A549 (cell line): Measurements from ENCODE around the gene SLC22A31. TPM values are rescaled to one million over a fixed set of nuclear protein-coding genes. Genes with fewer than 3 reads are reported as not detected.

Source experiments
- ATAC-seq, 2 experiments: fragments of 200-7000 bp in 1 of 2; fragments of >200 bp in 1 of 2; cut with Nextera tagmentation in 1 of 2; cut with Tn5 transposase in 1 of 2; 3 replicates each; pipeline versions ENCODE4 v1.8.0 to v1.9.1; 2018 to 2020; ENCODE audit warnings: mild to moderate bottlenecking in 1 of 2, moderate library complexity in 1 of 2
- CTCF ChIA-PET: fragments of 300-600 bp; sonication (Branson Sonifier 250); formaldehyde crosslinking; extraction: SDS; loops from one replicate; lab custom pipeline; 2021; ENCODE audit warnings: antibody characterized with exemption, inconsistent platforms; lab: Yijun Ruan, JAX
- POLR2A ChIA-PET: fragments of 350-600 bp; formaldehyde crosslinking; extraction: SDS; loops from one replicate; lab custom pipeline; 2021; ENCODE audit warnings: antibody characterized with exemption, inconsistent platforms; lab: Yijun Ruan, JAX
- DNase-seq, 2 experiments: peaks; one replicate each; pipeline versions ENCODE4 v3.0.0 to v3.0.0-alpha.2; 2011 to 2016; ENCODE audit warnings: low read depth in 1 of 2, low spot score in 1 of 2
- FAIRE-seq: peaks from 2 replicates; lab custom pipeline; 2011; peaks lifted over from hg19 to GRCh38; lab: Jason Lieb, UNC
- H3K27ac ChIP-seq, 2 experiments: fragments of >200 bp; sonication (Bioruptor Twin); formaldehyde crosslinking; 3 replicates each; pipeline ENCODE4 v1.5.1; 2016 to 2017
- H3K4me1 ChIP-seq: fragments of >200 bp; sonication (Bioruptor Twin); formaldehyde crosslinking; 3 replicates; pipeline ENCODE4 v1.6.1; 2016
- H3K4me2 ChIP-seq: fragments of >200 bp; sonication (Bioruptor Twin); formaldehyde crosslinking; 3 replicates; pipeline ENCODE4 v1.6.1; 2016
- H3K4me3 ChIP-seq: fragments of >200 bp; sonication (Bioruptor Twin); formaldehyde crosslinking; 3 replicates; pipeline ENCODE4 v1.5.1; 2016
- H3K9me3 ChIP-seq: fragments of >200 bp; sonication (Bioruptor Twin); formaldehyde crosslinking; 3 replicates; pipeline ENCODE4 v1.6.1; 2016
- ATOH8 ChIP-seq: fragments of 250-450 bp; sonication (Bioruptor Pico); IDR thresholded peaks from 2 replicates; pipeline ENCODE4 v1.5.0; 2020; ENCODE audit warnings: low read depth, mild to moderate bottlenecking, moderate library complexity
- BCL3 ChIP-seq: fragments of >200 bp; sonication (Bioruptor Twin); formaldehyde crosslinking; IDR thresholded peaks from 3 replicates; pipeline ENCODE4 v1.6.1; 2016
- BHLHE40 ChIP-seq: IDR thresholded peaks from 2 replicates; pipeline ENCODE4 v1.6.1; 2012; ENCODE audit warnings: low read depth, low read length, inconsistent platforms
- FOSB ChIP-seq: fragments of 250-450 bp; sonication (Bioruptor Pico); IDR thresholded peaks from 2 replicates; pipeline ENCODE4 v1.5.0; 2020; ENCODE audit warnings: mild to moderate bottlenecking, moderate library complexity
- GATA3 ChIP-seq: IDR thresholded peaks from 2 replicates; pipeline ENCODE4 v1.6.1; 2012; ENCODE audit warnings: borderline replicate concordance
- HEYL ChIP-seq: fragments of 250-450 bp; sonication (Bioruptor Pico); IDR thresholded peaks from 2 replicates; pipeline ENCODE4 v1.8.0; 2021; ENCODE audit warnings: mild to moderate bottlenecking, moderate library complexity
- HOXA7 ChIP-seq: fragments of 250-450 bp; sonication (Bioruptor Pico); IDR thresholded peaks from 2 replicates; pipeline ENCODE4 v1.5.0; 2020; ENCODE audit warnings: mild to moderate bottlenecking, moderate library complexity
- HOXB13 ChIP-seq: fragments of 250-450 bp; sonication (Bioruptor Pico); IDR thresholded peaks from 2 replicates; pipeline ENCODE4 v1.5.0; 2020; ENCODE audit warnings: low read depth, mild to moderate bottlenecking, moderate library complexity
- HOXB5 ChIP-seq: fragments of 250-450 bp; sonication (Bioruptor Pico); IDR thresholded peaks from 2 replicates; pipeline ENCODE4 v1.5.0; 2020; ENCODE audit warnings: mild to moderate bottlenecking, moderate library complexity
- JUN ChIP-seq, 2 experiments: fragments of >200 bp; sonication (Bioruptor Twin); formaldehyde crosslinking; IDR thresholded peaks; 2 replicates in 1 of 2; 3 replicates in 1 of 2; pipeline ENCODE4 v1.6.1; 2016 to 2017
- KDM1A ChIP-seq: fragments of 200-600 bp; sonication (generic); IDR thresholded peaks from 2 replicates; pipeline ENCODE4 v1.6.1; 2016; ENCODE audit warnings: low read depth, mild to moderate bottlenecking
- MAFK ChIP-seq: fragments of 450-650 bp; IDR thresholded peaks from 2 replicates; pipeline ENCODE4 v1.6.1; 2014; ENCODE audit not compliant: partially characterized antibody
- MAZ ChIP-seq: fragments of 150-350 bp; IDR thresholded peaks from 2 replicates; pipeline ENCODE4 v1.6.1; 2014; ENCODE audit warnings: antibody characterized with exemption, low read depth, low read length, borderline replicate concordance
- NPAS2 ChIP-seq: fragments of 250-450 bp; sonication (Bioruptor Pico); IDR thresholded peaks from 2 replicates; pipeline ENCODE4 v1.8.0; 2022; ENCODE audit warnings: mild to moderate bottlenecking, moderate library complexity, borderline replicate concordance
- PBX3 ChIP-seq: IDR thresholded peaks from 2 replicates; pipeline ENCODE4 v1.6.1; 2012
- PHF8 ChIP-seq: fragments of 200-600 bp; sonication (generic); IDR thresholded peaks from 2 replicates; pipeline ENCODE4 v1.6.1; 2016; ENCODE audit warnings: low read depth, mild to moderate bottlenecking, antibody characterized with exemption, moderate library complexity, borderline replicate concordance
- POLR2A ChIP-seq: IDR thresholded peaks from 2 replicates; pipeline ENCODE4 v1.6.1; 2012; ENCODE audit warnings: mild to moderate bottlenecking, low read length
- POLR2AphosphoS2 ChIP-seq: conservative IDR thresholded peaks from 2 replicates; pipeline ENCODE4 v1.6.1; 2012; ENCODE audit warnings: low read length, improper control_type of control experiment, inconsistent platforms
- RNF2 ChIP-seq: fragments of 200-600 bp; sonication (generic); IDR thresholded peaks from 2 replicates; pipeline ENCODE4 v1.6.1; 2016; ENCODE audit warnings: low read depth, mild to moderate bottlenecking, antibody characterized with exemption, moderate library complexity, borderline replicate concordance
- SMC3 ChIP-seq: fragments of >200 bp; sonication (Bioruptor Twin); formaldehyde crosslinking; IDR thresholded peaks from 3 replicates; pipeline ENCODE4 v1.6.1; 2018; ENCODE audit warnings: inconsistent platforms
- SREBF2 ChIP-seq: fragments of 450-650 bp; IDR thresholded peaks from 2 replicates; pipeline ENCODE4 v1.6.1; 2014; ENCODE audit warnings: mild to moderate bottlenecking, moderate library complexity
- TFCP2L1 ChIP-seq: fragments of 250-450 bp; sonication (Bioruptor Pico); IDR thresholded peaks from 2 replicates; pipeline ENCODE4 v1.5.0; 2021; ENCODE audit warnings: mild to moderate bottlenecking
- ZSCAN20 ChIP-seq: fragments of 250-450 bp; sonication (Bioruptor Pico); IDR thresholded peaks from 2 replicates; pipeline ENCODE4 v1.8.0; 2022; ENCODE audit warnings: mild to moderate bottlenecking, moderate library complexity
- WGBS: methylation state at CpG from one replicate; pipeline ENCODE4 v1.1.6; 2017; ENCODE audit errors: missing lambda C conversion rate; 5-methylcytosine and 5-hydroxymethylcytosine counted together
- polyA plus RNA-seq, 4 experiments: library from polyadenylated mRNA; depleted of rRNA in 3 of 4; stranded (reverse); fragments of >200 nt; fragmentation: RNase III in 1 of 4; extraction: RNeasy Plus Mini Kit Qiagen cat#74134 plus additional on column Dnase treatment in 1 of 4; gene quantifications; 2 replicates in 3 of 4; 3 replicates in 1 of 4; pipeline ENCODE4 v1.2.3, GENCODE V29; 2011 to 2017
- TF ChIP-seq, protein P1 (sequence below): fragments of >200 bp; sonication (Bioruptor Twin); formaldehyde crosslinking; IDR thresholded peaks from 3 replicates; pipeline ENCODE4 v1.5.1; 2016
- TF ChIP-seq, protein P2 (sequence below): IDR thresholded peaks from 2 replicates; pipeline ENCODE4 v1.6.1; 2012

Gene SLC22A31
- polyA plus RNA-seq, 2 of the 4 experiments (the other 2 are of a cell fraction): 0.36 to 0.77 TPM

- Histone ChIP-seq H3K27ac (no peak overlapping the region), H3K4me1 (peaks cover 8% of the 10 kb centered on the region), H3K9me3 (peaks cover 5% of the 10 kb centered on the region; the same call in 1 of the 3 replicates), H3K4me3 (peak overlapping the region; percentile 62; the same call in 2 of the 3 replicates), H3K4me2 (peak overlapping the region; percentile 100)
- TF ChIP-seq HOXB13 (CRISPR knock-in tag): no peak
- TF ChIP-seq, protein P1, sequence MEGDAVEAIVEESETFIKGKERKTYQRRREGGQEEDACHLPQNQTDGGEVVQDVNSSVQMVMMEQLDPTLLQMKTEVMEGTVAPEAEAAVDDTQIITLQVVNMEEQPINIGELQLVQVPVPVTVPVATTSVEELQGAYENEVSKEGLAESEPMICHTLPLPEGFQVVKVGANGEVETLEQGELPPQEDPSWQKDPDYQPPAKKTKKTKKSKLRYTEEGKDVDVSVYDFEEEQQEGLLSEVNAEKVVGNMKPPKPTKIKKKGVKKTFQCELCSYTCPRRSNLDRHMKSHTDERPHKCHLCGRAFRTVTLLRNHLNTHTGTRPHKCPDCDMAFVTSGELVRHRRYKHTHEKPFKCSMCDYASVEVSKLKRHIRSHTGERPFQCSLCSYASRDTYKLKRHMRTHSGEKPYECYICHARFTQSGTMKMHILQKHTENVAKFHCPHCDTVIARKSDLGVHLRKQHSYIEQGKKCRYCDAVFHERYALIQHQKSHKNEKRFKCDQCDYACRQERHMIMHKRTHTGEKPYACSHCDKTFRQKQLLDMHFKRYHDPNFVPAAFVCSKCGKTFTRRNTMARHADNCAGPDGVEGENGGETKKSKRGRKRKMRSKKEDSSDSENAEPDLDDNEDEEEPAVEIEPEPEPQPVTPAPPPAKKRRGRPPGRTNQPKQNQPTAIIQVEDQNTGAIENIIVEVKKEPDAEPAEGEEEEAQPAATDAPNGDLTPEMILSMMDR: no peak
- TF ChIP-seq HOXB5 (CRISPR knock-in tag): no peak
- TF ChIP-seq ZSCAN20 (CRISPR knock-in tag): no peak
- no peak for TF ChIP-seq HEYL (CRISPR knock-in tag)
- TF ChIP-seq BHLHE40: no peak
- TF ChIP-seq GATA3: no peak
- no peak for TF ChIP-seq TFCP2L1 (CRISPR knock-in tag)
- TF ChIP-seq JUN (IDR thresholded peaks at IDR 0.05): no peak
- no peak for TF ChIP-seq HOXA7 (CRISPR knock-in tag)
- no peak for TF ChIP-seq KDM1A
- TF ChIP-seq FOSB (CRISPR knock-in tag): no peak
- no peak for TF ChIP-seq POLR2AphosphoS2
- POLR2A ChIA-PET: interaction anchor here (1.5 kb wide), 1 partner anchor 13 kb away, joined by 3 read pairs; no protein-coding TSS in a partner anchor
- CTCF ChIA-PET: interaction anchor here (1.0 kb wide), 1 partner anchor 11 kb away, joined by 3 read pairs; no protein-coding TSS in a partner anchor
- no peak for FAIRE-seq
- WGBS: 83% methylated on average over 49 of the region's 49 CpGs
- DNase-seq: no peak
- no peak for ATAC-seq
Observed at GRCh38 chr16:89202422-89203215, 2.3 kb upstream of the SLC22A31 start.

DNA sequence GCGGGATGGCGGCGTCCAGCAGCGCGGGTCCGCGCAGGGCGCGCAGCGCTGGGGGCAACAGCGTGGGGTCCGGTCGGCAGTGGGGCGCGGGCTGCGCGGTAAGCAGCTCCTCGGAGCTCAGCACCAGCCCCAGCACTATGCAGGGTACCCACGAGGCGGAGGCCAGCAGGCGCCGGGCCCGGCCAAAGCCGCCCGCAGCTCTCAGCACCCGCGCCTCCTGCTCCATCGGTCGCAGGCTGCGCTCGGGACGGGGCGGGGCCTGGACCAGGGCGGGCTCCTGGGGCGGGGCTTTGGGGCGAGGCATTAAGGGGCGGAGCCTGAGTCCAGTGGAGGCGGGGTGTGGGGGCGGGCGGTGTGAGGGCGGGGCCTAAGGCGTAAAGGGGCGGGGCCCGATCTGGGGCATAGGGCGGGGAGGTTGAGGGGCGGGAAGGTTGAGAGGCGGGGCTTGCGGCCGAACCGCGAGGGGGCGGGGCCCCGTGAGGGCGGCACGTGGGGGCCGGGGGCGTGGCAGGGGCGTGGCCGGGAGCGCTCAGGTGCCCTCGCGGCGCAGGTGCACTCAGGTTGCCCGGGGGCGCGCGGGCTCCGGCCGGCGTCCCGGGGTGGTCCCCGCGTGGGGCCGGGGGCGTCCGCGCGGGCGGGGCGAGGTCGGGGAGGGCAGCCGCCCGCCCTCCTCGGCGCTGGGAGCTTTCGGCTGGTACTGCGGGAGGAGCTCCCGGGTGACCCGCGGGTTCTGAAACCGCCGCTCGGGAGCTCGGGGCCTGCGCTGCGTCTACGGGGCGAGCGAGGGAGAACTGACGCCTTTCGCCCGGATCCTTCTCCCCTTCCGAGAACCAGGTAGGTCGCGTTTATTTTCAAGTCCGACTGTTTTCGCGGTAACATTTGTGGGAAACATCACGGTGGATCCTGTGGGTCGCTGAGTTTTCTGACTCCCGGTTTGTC, 1.4 kb upstream of the SLC22A31 start:
- TF ChIP-seq NPAS2 (CRISPR knock-in tag): no peak
- FAIRE-seq (peak; percentile 90), DNase-seq (peak; percentile 82 to 87), ATAC-seq (peak; percentile 75 to 85)
- POLR2A ChIA-PET: interaction anchor here (1.5 kb wide), 1 partner anchor 14 kb away, joined by 3 read pairs; no protein-coding TSS in a partner anchor
- CTCF ChIA-PET: interaction anchor here (0.8 to 1.0 kb wide), 2 partner anchors 12 to 37 kb away, joined by 3 read pairs; no protein-coding TSS in a partner anchor
- Histone ChIP-seq H3K9me3 (peaks cover 5% of the 10 kb centered on the region; the same call in 1 of the 3 replicates), H3K4me2 (peak overlapping the region; percentile 100), H3K27ac (peak overlapping the region; percentile 36 to 77; a peak in 5 of 6 replicates), H3K4me3 (peak overlapping the region; percentile 62), H3K4me1 (peaks cover 8% of the 10 kb centered on the region)
- WGBS: 7% methylated on average over 17 of the region's 111 CpGs

DNA sequence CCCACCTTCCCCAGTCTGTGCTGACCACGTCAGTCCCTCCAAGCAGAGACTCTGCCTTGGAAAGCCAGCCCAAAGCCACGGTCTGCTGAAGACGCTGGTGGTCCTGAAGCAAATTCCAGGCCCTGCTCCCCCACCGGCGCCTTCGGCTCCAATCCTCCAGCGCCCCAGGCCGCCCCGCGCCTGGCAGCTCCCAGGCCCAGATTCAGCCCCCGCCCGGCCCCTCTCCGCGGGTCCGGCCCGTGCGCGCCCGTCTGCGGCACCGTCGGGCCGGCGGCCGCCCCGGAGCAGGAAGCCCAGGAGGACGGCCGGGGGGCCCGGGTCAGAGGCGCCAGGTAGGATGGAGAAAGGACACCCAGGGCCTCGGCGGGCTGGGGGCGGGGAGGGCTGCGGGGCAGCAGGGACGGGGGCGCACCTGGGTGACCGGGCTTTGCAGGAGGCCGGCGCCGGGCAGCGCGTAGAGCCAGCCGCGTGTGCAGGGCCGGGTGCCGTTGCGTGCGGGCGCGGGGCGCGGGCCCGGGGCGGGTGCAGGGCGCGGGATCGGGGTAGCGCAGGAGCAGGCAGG, 594 bp upstream of the SLC22A31 start:
- Histone ChIP-seq H3K4me1 (peaks cover 8% of the 10 kb centered on the region), H3K9me3 (peaks cover 5% of the 10 kb centered on the region; the same call in 1 of the 3 replicates), H3K4me2 (peak overlapping the region; percentile 100), H3K27ac (peak overlapping the region; percentile 36 to 77; a peak in 5 of 6 replicates), H3K4me3 (peak overlapping the region; percentile 62)
- FAIRE-seq (no peak), ATAC-seq (peak in 1 of 2 experiments; percentile 22; a peak in 2 of 6 replicates), DNase-seq (no peak)
- 17% methylated on average over 3 of the region's 58 CpGs for WGBS
- ChIA-PET POLR2A (interaction anchor here (1.5 kb wide), 1 partner anchor 15 kb away, joined by 3 read pairs; no protein-coding TSS in a partner anchor), CTCF (interaction anchor here (0.8 kb wide), 1 partner anchor 38 kb away, joined by 3 read pairs; no protein-coding TSS in a partner anchor)
- TF ChIP-seq BCL3 (no peak), POLR2A (no peak), PHF8 (no peak), RNF2 (no peak), SREBF2 (no peak), PBX3 (no peak), ATOH8 (CRISPR knock-in tag) (no peak), SMC3 (no peak), ZSCAN20 (CRISPR knock-in tag) (no peak), MAFK (no peak), MAZ (no peak)
- TF ChIP-seq, protein P2, sequence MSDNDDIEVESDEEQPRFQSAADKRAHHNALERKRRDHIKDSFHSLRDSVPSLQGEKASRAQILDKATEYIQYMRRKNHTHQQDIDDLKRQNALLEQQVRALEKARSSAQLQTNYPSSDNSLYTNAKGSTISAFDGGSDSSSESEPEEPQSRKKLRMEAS: no peak
